ENCODE data around the gene HNRNPAB.

- TF ChIP-seq, protein P1, sequence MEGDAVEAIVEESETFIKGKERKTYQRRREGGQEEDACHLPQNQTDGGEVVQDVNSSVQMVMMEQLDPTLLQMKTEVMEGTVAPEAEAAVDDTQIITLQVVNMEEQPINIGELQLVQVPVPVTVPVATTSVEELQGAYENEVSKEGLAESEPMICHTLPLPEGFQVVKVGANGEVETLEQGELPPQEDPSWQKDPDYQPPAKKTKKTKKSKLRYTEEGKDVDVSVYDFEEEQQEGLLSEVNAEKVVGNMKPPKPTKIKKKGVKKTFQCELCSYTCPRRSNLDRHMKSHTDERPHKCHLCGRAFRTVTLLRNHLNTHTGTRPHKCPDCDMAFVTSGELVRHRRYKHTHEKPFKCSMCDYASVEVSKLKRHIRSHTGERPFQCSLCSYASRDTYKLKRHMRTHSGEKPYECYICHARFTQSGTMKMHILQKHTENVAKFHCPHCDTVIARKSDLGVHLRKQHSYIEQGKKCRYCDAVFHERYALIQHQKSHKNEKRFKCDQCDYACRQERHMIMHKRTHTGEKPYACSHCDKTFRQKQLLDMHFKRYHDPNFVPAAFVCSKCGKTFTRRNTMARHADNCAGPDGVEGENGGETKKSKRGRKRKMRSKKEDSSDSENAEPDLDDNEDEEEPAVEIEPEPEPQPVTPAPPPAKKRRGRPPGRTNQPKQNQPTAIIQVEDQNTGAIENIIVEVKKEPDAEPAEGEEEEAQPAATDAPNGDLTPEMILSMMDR (IDR thresholded peaks at IDR 0.05), result no peak
- TF ChIP-seq POLR2A (IDR thresholded peaks at IDR 0.05), result no peak
- TF ChIP-seq EP300 (IDR thresholded peaks at IDR 0.05), result no peak
Measured at GRCh38 chr5:178241231-178241663, 36.9 kb downstream of the HNRNPAB start.
